GM12891 (cell line): Measurements from ENCODE around the gene SLCO3A1.

Source experiments
- DNase-seq: peaks from one replicate; pipeline ENCODE4 v3.0.0; 2011; ENCODE audit warnings: low spot score; ENCODE audit not compliant: insufficient read length
- FAIRE-seq: peaks from 2 replicates; lab custom pipeline; 2011; peaks lifted over from hg19 to GRCh38; lab: Jason Lieb, UNC
- PAX5 ChIP-seq: IDR thresholded peaks from 2 replicates; pipeline ENCODE4 v1.6.1; 2011; ENCODE audit warnings: low read length, moderate library complexity, mild to moderate bottlenecking; ENCODE audit not compliant: insufficient read depth, severe bottlenecking
- POLR2A ChIP-seq: IDR thresholded peaks from 2 replicates; pipeline ENCODE4 v1.6.1; 2011; ENCODE audit warnings: low read depth, low read length, control low read depth
- POLR2AphosphoS5 ChIP-seq: IDR thresholded peaks from 2 replicates; pipeline ENCODE4 v1.6.1; 2011; ENCODE audit warnings: low read depth, low read length, control low read depth
- POU2F2 ChIP-seq: IDR thresholded peaks from 2 replicates; pipeline ENCODE4 v1.6.1; 2011; ENCODE audit warnings: low read depth, mild to moderate bottlenecking, control low read depth, low read length, moderate library complexity
- SPI1 ChIP-seq: IDR thresholded peaks from 2 replicates; pipeline ENCODE4 v1.6.1; 2011; ENCODE audit warnings: low read depth, low read length, control low read depth
- TAF1 ChIP-seq: IDR thresholded peaks from 2 replicates; pipeline ENCODE4 v1.6.1; 2011; ENCODE audit warnings: low read depth, low read length, control low read depth

SLCO3A1 gene

GRCh38 chr15:91921188-91921842 lies 67.8 kb downstream of the SLCO3A1 start:
- DNase-seq (no peak), FAIRE-seq (no peak)
- TF ChIP-seq POLR2A, result no peak
- no peak for TF ChIP-seq PAX5
- TF ChIP-seq POU2F2, result no peak
- TF ChIP-seq SPI1, result no peak
- no peak for TF ChIP-seq POLR2AphosphoS5
- TF ChIP-seq TAF1, result no peak

- TF ChIP-seq SPI1 (no peak), PAX5 (no peak), TAF1 (no peak), POU2F2 (no peak), POLR2AphosphoS5 (no peak), POLR2A (no peak)
- DNase-seq (no peak), FAIRE-seq (no peak)
These were observed 68.3 kb downstream of the SLCO3A1 start for GRCh38 chr15:91921843-91922198.

DNA sequence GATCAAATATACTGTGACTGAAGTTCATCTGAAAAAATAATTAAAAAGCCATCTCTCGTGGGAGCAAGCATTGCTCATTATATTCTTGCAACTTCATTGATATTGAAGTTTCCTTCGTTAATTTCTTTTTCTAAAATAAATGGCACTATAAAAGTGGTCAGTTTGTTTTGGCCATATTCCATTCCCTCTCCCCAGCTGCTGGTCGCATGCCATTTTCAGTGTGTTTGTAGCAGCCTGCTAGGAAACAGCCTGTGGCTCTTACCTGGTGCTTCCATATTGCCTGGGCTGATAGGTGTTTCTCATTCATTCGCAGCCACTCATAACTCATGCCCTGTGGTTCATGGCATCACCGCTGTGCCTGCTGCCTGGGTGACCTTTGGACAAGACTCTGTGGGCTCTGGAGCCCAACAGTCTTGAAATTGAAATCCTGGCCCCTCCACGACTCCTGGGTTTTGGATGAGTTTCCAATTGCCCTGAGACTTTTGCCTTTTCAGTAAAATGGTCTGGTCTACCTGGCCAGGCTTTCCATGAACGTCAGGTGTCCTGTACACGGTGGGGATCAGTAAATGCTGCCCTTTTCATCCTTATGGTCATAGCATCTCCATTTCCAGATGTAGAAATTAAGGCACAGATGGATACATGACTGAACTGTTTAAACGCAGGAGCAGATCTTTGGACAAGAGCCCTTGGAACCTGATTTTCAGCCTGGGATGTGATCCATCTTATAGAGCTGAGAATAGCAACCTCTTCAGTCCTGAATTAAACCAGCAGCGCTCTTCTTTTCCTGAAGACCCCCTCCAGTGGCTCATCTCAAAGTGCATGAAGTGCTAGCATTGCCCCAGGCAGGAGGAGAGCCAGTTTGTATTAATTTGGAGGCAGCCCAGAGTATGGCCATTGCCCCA lies 69.4 kb downstream of the SLCO3A1 start:
- no peak for TF ChIP-seq POU2F2
- no peak for TF ChIP-seq POLR2AphosphoS5
- no peak for TF ChIP-seq PAX5
- TF ChIP-seq POLR2A, result no peak
- no peak for TF ChIP-seq SPI1
- TF ChIP-seq TAF1, result no peak
- FAIRE-seq (no peak), DNase-seq (no peak)

- FAIRE-seq (no peak), DNase-seq (no peak)
- no peak for TF ChIP-seq POU2F2
- TF ChIP-seq PAX5, result no peak
- TF ChIP-seq POLR2AphosphoS5, result no peak
- no peak for TF ChIP-seq TAF1
These were observed 70.7 kb downstream of the SLCO3A1 start for GRCh38 chr15:91924183-91924582.

- no peak for FAIRE-seq
- DNase-seq, result no peak
- TF ChIP-seq POLR2AphosphoS5 (no peak), POLR2A (no peak), SPI1 (no peak)
These were observed 71.5 kb downstream of the SLCO3A1 start for GRCh38 chr15:91924837-91925495.

GRCh38 chr15:91925794-91926193 lies 72.3 kb downstream of the SLCO3A1 start:
- no peak for DNase-seq
- TF ChIP-seq POU2F2 (no peak), TAF1 (no peak), PAX5 (no peak), POLR2A (no peak), POLR2AphosphoS5 (no peak), SPI1 (no peak)
- no peak for FAIRE-seq

DNA sequence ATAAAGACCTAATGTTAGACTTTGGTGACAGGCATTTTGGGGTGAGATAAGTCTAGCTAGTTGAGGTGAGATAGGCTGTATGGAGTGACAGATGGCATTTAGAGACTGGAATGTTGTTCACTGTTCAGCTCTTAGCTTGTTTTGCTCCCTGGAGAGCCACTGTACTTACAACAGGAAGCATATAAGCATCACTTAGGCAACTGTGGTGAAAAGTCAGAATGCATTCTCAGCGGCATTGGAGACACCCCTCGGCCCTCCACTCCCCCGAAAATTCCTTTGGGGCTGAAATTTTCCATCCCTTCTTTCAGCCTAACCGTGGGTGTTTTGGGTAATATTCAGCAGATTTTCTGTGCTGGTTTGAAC lies 73.4 kb downstream of the SLCO3A1 start:
- DNase-seq (no peak), FAIRE-seq (no peak)
- TF ChIP-seq PAX5, result no peak
- no peak for TF ChIP-seq POLR2AphosphoS5
- no peak for TF ChIP-seq SPI1
- no peak for TF ChIP-seq POLR2A
- TF ChIP-seq TAF1, result no peak
- no peak for TF ChIP-seq POU2F2

DNA sequence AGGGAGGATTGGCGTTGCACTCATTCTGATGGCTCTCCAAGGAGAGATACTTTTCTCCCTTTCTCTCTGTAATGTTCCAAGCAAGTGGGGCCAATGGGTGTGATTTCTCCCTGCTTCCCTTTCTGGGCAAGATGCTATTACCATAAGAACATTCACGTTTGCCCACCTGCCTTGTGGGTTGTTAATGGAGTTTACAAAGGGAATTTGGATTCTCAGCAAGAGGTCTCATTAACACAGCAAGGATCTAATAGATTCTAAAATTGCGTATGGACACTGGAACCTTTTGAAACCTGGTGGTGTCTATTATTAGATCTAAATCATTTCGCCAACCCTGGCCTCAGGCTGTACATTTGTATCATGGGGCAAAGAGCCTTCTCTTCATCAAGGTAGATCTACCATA lies 74.1 kb downstream of the SLCO3A1 start:
- no peak for FAIRE-seq
- DNase-seq, result no peak
- TF ChIP-seq POLR2A, result no peak
- no peak for TF ChIP-seq SPI1
- no peak for TF ChIP-seq TAF1
- TF ChIP-seq POLR2AphosphoS5, result no peak
- no peak for TF ChIP-seq POU2F2
- TF ChIP-seq PAX5, result no peak

GRCh38 chr15:91928675-91929074 lies 75.2 kb downstream of the SLCO3A1 start:
- DNase-seq (no peak), FAIRE-seq (no peak)
- no peak for TF ChIP-seq POLR2AphosphoS5
- TF ChIP-seq SPI1, result no peak
- no peak for TF ChIP-seq POLR2A
- TF ChIP-seq POU2F2, result no peak
